ENCODE measurements around the gene SOX6. TPM values are rescaled to one million over a fixed set of nuclear protein-coding genes. Genes with fewer than 3 reads are reported as not detected.

The SOX6 gene
- total and polyA plus RNA-seq, 2 donors (not counting 3 experiments of a cell fraction or from before 2014, with no cell fraction given) = 0.14 to 3.7 TPM

DNA sequence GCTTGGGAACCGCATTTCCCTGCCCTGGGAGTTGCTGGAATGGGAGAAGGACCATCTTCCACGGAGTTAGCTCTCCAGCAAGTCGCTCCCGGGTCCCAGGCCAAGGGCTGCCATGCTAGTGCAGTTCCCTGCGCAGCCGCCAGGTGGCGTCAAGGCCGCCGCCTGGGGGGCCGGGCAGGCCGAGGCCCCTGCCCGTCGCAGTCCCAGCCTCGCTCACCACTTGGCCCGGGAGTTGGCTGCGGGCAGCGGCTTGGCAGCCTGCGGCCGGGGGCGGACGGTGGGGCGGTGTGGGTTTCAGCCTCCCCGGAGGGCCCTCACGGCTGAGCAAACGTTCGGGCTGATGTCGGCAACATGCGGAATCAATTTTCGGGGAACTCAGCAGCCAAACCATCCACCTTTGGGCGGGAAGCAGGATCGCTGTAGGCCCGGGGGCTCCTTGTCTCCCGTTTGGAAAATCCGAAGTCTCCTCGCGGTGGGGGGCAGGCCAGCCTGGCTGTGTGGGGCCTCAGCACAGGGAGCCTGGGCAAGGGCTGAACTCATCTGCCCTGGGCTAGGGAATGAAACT is 415.1 kb downstream of the SOX6 start:
- Histone ChIP-seq H3K4me1 (ENCODE audit: control insufficient read depth, extremely low read depth, insufficient read depth, low read length) (no peaks in the 10 kb centered on the region), H3K9me1 (replicated peaks; ENCODE audit: control insufficient read depth, extremely low read depth, insufficient read depth, low read length) (no peaks in the 10 kb centered on the region), H3K27ac (ENCODE audit: insufficient read depth, low read depth, low read length) (no peak overlapping the region), H3K36me3 (ENCODE audit: control insufficient read depth in 2 of 2, extremely low read depth in 1 of 2, insufficient read depth in 2 of 2, low read length in 2 of 2) (no peaks in the 10 kb centered on the region), H3K4me2 (ENCODE audit: insufficient read depth, low read length) (no peak overlapping the region), H3K4me3 (replicated peaks in 1 of 3; ENCODE audit: insufficient read depth in 1 of 3, low read depth in 1 of 3, low read length in 3 of 3) (no peak overlapping the region), H3K79me2 (ENCODE audit: control insufficient read depth, insufficient read depth, low read length) (no peaks in the 10 kb centered on the region), H3K9me3 (replicated peaks; ENCODE audit: control insufficient read depth, insufficient read depth, low read length) (no peaks in the 10 kb centered on the region), H4K20me1 (replicated peaks; ENCODE audit: control insufficient read depth, extremely low read depth, insufficient read depth, low read length) (no peaks in the 10 kb centered on the region), H3K27me3 (ENCODE audit: control insufficient read depth in 2 of 2, insufficient read depth in 2 of 2, low read length in 2 of 2) (no peaks in the 10 kb centered on the region), H3K9ac (replicated peaks; ENCODE audit: extremely low read depth, insufficient read depth, low read length) (no peak overlapping the region), H2AFZ (ENCODE audit: low read depth, low read length) (no peak overlapping the region)
- BruUV-seq (replicated peaks) = no TSS peak
- TF ChIP-seq, protein P1, sequence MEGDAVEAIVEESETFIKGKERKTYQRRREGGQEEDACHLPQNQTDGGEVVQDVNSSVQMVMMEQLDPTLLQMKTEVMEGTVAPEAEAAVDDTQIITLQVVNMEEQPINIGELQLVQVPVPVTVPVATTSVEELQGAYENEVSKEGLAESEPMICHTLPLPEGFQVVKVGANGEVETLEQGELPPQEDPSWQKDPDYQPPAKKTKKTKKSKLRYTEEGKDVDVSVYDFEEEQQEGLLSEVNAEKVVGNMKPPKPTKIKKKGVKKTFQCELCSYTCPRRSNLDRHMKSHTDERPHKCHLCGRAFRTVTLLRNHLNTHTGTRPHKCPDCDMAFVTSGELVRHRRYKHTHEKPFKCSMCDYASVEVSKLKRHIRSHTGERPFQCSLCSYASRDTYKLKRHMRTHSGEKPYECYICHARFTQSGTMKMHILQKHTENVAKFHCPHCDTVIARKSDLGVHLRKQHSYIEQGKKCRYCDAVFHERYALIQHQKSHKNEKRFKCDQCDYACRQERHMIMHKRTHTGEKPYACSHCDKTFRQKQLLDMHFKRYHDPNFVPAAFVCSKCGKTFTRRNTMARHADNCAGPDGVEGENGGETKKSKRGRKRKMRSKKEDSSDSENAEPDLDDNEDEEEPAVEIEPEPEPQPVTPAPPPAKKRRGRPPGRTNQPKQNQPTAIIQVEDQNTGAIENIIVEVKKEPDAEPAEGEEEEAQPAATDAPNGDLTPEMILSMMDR (IDR thresholded peaks at IDR 0.05; ENCODE audit: extremely low read depth in 1 of 2, insufficient read depth in 1 of 2, low read depth in 1 of 2, low read length in 2 of 2) = peak; percentile 95 to 97
- TF ChIP-seq EZH2 (IDR thresholded peaks at IDR 0.05; ENCODE audit: borderline replicate concordance, low read depth, low read length, severe bottlenecking) = no peak
- ChIA-PET CTCF (interaction anchor here (0.6 to 3.4 kb wide), 40 partner anchors 9 to 679 kb away, joined by 3 to 118 read pairs (median 4); no protein-coding TSS in a partner anchor), POLR2A (no interaction called here)
- FAIRE-seq = peak; percentile 37
- intact Hi-C loops (cut with micrococcal nuclease) = loop anchor here (1.0 to 10.0 kb wide), 4 partner anchors 122 to 672 kb away; no protein-coding TSS in a partner anchor
- peak; percentile 40 for DNase-seq (ENCODE audit: low read depth, low spot score)
- dilution Hi-C loops (cut with MboI; ENCODE audit: extremely low pct_ligation_motif_present, low sequenced_read_pairs) = no loop called here

DNA sequence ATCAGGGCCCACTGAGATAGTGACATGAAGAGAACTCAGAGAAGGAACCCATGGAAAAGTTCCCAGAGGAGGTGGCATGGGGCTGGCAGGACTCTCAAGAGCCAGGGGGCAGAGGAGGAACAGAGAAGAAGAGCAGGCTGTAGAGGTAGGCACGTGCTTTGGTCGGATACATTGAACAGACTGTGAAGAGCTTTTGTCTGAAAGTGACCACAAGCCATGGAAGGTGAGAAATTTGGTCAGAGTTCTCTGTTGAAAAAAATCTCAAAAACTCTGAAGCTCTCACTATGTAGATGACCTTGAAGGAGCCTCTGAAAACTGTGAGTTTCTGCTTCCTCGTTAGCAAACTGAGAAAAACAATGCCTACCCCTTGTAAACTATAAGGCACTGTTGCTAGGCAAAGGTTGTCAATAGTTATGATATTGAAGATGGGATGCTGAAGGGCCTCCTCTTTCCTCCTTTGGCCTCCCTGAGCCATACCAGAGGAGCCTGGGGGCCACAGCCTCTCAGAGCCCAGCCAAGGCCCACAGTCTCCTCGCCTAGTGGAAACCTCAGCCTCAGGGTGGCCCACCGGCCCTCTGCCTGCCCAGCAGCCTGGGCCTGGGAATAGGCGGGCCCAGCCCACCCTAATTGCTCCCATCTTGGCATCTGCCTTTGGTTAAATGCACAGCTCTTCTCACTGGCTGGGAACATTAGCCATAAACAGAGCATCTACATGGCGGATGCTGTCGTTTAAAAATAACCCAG is 415.7 kb downstream of the SOX6 start:
- no peak for DNase-seq (ENCODE audit: low read depth, low spot score)
- BruUV-seq (replicated peaks) = no TSS peak
- CTCF ChIA-PET = interaction anchor here (0.6 to 3.4 kb wide), 40 partner anchors 9 to 679 kb away, joined by 3 to 118 read pairs (median 4); no protein-coding TSS in a partner anchor
- H3K27me3 ChIP-seq (ENCODE audit: control insufficient read depth in 2 of 2, insufficient read depth in 2 of 2, low read length in 2 of 2) = no peaks in the 10 kb centered on the region
- no peak overlapping the region for H2AFZ ChIP-seq (ENCODE audit: low read depth, low read length)
- no peaks in the 10 kb centered on the region for H4K20me1 ChIP-seq (replicated peaks; ENCODE audit: control insufficient read depth, extremely low read depth, insufficient read depth, low read length)
- H3K4me3 ChIP-seq (replicated peaks in 1 of 3; ENCODE audit: insufficient read depth in 1 of 3, low read depth in 1 of 3, low read length in 3 of 3) = no peak overlapping the region
- TF ChIP-seq MYC (IDR thresholded peaks at IDR 0.05; ENCODE audit: low read depth, low read length) (no peak), JUN (IDR thresholded peaks at IDR 0.05; ENCODE audit: borderline replicate concordance, insufficient read depth, insufficient read length, low read depth) (no peak), FOS (IDR thresholded peaks at IDR 0.05; ENCODE audit: borderline replicate concordance, insufficient read depth, low read length) (no peak), POLR2A (IDR thresholded peaks at IDR 0.05; ENCODE audit: low read depth, low read length) (no peak), EZH2 (IDR thresholded peaks at IDR 0.05; ENCODE audit: borderline replicate concordance, low read depth, low read length, severe bottlenecking) (no peak), POLR2AphosphoS5 (IDR thresholded peaks at IDR 0.05; ENCODE audit: insufficient read depth, low read depth, low read length) (no peak), GATA2 (IDR thresholded peaks at IDR 0.05; ENCODE audit: insufficient read depth, insufficient read length, low read depth, low read length) (no peak)
- TF ChIP-seq, protein P1 (IDR thresholded peaks at IDR 0.05; ENCODE audit: extremely low read depth in 1 of 2, insufficient read depth in 1 of 2, low read depth in 1 of 2, low read length in 2 of 2) = no peak
- TF ChIP-seq, protein P2, sequence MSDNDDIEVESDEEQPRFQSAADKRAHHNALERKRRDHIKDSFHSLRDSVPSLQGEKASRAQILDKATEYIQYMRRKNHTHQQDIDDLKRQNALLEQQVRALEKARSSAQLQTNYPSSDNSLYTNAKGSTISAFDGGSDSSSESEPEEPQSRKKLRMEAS (IDR thresholded peaks at IDR 0.05; ENCODE audit: insufficient read depth, insufficient read length) = no peak
- no peaks in the 10 kb centered on the region for H3K4me1 ChIP-seq (ENCODE audit: control insufficient read depth, extremely low read depth, insufficient read depth, low read length)
- H3K9ac ChIP-seq (replicated peaks; ENCODE audit: extremely low read depth, insufficient read depth, low read length) = no peak overlapping the region
- no peak for FAIRE-seq
- no peaks in the 10 kb centered on the region for H3K36me3 ChIP-seq (ENCODE audit: control insufficient read depth in 2 of 2, extremely low read depth in 1 of 2, insufficient read depth in 2 of 2, low read length in 2 of 2)
- no peak overlapping the region for H3K4me2 ChIP-seq (ENCODE audit: insufficient read depth, low read length)
- dilution Hi-C loops (cut with MboI; ENCODE audit: extremely low pct_ligation_motif_present, low sequenced_read_pairs) = no loop called here
- intact Hi-C loops (cut with micrococcal nuclease) = loop anchor here (1.0 to 10.0 kb wide), 4 partner anchors 121 to 673 kb away; no protein-coding TSS in a partner anchor
- no peaks in the 10 kb centered on the region for H3K79me2 ChIP-seq (ENCODE audit: control insufficient read depth, insufficient read depth, low read length)
- no peak overlapping the region for H3K27ac ChIP-seq (ENCODE audit: insufficient read depth, low read depth, low read length)
- POLR2A ChIA-PET = no interaction called here
- no peaks in the 10 kb centered on the region for H3K9me3 ChIP-seq (replicated peaks; ENCODE audit: control insufficient read depth, insufficient read depth, low read length)
- no peaks in the 10 kb centered on the region for H3K9me1 ChIP-seq (replicated peaks; ENCODE audit: control insufficient read depth, extremely low read depth, insufficient read depth, low read length)
